HTERT RPE-1 (cell line): ENCODE measurements around the gene CC2D2B.
"Not testable (repeated sequence)": the region's sequence is repeated elsewhere in the genome, so short reads cannot be mapped to it uniquely, and the experiment has no call there.

Experiments
- in situ Hi-C: fragments of 300-500 bp; cut with MboI; formaldehyde crosslinking; loops from 4 replicates; pipeline ENCODE4 v1.14.3; 2020; ENCODE audit warnings: low sequenced_read_pairs

Gene CC2D2B

GRCh38 chr10:96017191-96017687, 109.5 kb downstream of the CC2D2B start:
- in situ Hi-C loops: no loop called here

DNA sequence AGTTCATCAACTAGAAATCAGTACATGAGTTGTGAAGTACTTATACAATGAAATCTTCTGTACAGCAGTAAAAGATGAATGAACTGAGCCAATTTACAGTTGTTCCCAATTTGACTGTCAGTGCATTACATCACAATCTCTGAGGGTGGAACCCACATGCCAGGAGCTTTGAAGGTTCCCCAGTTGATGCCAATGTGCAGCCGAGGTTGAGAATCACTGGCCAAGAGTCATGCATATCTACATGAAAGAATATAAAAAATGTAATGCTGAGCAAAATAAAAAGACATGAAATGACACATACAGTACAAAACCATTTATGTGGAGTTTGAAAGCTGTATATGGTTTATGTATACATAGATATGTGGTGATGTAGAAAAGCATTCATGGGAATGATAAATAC, 113.6 kb downstream of the CC2D2B start:
- in situ Hi-C loops: no loop called here

DNA sequence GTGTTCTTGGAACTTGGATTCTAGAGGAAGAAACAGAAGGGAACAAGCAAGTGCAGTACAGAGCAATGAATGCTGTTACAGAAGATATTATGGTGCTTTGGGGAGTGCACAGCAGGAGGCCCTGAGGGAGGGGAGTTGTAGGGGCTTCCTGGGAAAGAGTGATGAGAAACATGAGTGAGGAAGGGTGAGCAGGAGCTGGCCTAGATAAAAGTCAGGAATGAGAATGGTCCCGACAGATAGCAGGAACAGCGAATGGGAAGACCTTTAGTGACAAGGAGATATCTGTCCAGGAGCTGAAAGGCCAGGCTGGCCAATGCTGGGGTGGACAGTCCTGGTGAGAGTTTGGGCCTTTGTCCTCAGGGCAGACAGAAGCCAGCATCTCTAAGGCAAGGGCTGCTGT, 115.0 kb downstream of the CC2D2B start:
- in situ Hi-C loops: no loop called here

GRCh38 chr10:96023168-96023567, 115.4 kb downstream of the CC2D2B start:
- in situ Hi-C loops: no loop called here

DNA sequence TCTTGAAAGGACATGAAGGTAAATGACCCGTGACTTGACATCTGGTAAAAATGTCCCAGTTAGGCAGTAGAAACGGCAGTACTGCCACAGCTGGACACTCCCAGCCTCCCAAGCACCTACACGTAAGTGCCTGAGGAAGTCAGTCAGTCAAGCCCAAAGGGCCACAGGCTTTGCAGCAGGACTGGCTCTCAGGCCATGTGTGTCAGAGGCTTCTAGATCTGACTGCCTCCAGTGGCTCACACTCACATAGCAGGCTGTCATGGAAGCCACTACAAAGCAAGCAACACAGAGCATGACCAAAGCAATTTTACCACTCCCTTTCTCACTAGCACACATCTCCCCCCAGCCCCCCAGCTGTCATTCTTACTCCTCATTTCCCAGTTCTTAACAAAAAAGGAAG, 117.8 kb downstream of the CC2D2B start:
- in situ Hi-C loops: no loop called here

GRCh38 chr10:96034625-96035024, 126.8 kb downstream of the CC2D2B start:
- in situ Hi-C loops: no loop called here

GRCh38 chr10:96038476-96039387, 131.0 kb downstream of the CC2D2B start:
- in situ Hi-C loops: no loop called here

- in situ Hi-C loops: no loop called here
These were observed 133.4 kb downstream of the CC2D2B start for GRCh38 chr10:96041146-96041545.

DNA sequence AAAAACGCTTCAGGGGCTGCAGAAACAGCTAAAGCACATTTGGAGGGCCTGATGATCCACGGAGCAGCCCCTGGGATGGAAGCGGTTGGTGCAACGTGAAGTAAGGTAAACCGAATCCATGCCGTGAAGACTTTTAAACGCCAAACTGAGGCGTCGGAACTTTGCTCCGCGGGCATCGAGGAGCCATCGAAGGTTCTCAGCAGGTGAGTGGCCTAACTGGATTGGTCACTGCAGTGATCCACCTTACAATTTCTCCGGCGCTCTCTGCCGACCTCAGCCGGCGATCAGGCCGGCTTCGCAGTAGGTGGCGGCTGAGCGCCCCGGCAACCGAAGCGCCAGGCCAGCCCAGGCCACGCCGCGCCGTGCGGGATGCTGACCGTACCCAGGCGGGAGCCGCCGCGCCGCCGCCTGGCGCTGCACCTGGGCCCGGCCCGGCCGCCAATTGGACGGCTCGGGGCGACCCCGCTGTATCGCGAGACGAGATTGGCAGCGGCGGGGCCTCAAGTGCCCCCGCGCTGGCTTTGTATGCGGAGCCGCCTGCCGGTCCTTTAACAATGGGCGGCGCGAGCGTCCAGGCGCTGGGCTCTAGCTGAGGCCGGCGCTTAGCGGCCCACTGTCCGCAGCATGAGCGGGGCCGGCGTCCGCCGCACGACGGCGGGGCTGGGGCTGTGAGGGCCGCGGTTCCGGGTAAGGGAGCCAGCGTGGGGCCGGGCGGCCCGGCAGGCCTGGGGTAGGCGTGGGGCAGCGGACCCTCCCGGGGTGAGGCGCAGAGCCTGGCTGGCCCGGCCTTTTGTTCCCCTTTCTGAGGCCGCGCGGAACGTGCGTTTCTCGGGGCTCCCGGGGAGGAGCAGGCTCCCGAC, 135.5 kb downstream of the CC2D2B start, which contains the start of gene CCNJ:
Gene CCNJ (plus strand): TSS at position 551 of the 860 bp plus-strand sequence. CDS start 811 bp downstream, outside the sequence.
- in situ Hi-C loops: no loop called here

DNA sequence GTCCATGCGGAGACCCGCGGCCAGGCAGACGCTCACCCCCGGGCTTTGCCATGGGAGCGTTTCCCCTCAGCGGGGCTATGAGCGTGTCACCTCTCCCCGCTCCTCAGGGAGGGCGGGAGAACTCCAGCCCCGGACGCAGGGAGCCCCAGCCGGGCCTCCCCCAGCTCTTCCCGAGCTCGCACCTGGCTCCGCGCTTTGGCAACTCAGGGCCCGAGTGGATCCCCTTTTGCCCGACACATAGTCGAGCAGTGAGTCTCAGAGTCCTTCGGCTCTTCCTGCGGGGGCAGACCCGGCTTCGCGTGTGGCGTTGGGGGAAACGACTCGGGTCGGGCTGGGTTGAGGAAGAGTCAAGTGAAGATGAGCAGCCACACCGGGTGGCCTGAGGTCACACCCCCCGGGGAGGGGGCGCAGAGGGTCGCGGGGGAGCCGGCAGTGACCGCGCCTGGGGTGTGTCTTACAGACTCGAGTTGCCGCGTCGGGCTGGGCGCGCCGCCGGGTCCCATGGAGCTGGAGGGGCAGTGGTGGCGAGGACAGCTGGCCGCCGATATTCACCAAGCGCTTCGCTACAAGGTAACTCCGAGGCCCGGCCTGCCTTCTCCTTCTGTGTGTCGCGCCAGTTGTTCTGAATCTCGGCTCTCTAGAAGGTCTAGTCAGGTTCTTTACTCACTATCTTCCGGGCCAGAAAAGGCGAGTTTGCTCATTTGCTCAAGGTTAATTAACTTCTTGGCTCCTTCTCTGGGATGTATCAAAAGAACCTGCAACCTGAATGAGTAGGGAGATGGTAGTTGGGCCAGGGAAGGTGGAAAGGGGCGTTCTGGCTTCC, 136.3 kb downstream of the CC2D2B start:
- in situ Hi-C loops: no loop called here

GRCh38 chr10:96044736-96045135, 137.0 kb downstream of the CC2D2B start:
- in situ Hi-C loops: no loop called here

DNA sequence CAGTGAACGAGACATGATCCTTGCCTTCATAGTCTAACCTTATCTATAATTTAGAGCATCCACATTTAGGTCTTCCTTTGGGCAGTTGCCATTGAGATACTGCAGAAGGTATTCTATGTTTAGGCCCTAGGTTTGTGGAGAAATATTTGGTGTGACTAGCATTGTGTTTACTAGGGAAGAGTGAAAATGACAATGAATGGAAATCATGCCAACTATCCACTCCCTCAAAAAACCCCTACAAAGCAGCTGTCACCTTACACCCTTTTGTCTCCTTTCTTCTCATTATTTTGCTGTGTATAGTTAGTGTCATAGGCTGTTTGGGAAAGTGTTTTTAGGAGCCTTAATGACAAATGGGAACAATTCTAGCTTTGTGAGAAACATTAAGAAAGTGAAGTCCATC, 138.8 kb downstream of the CC2D2B start:
- in situ Hi-C loops: no loop called here

DNA sequence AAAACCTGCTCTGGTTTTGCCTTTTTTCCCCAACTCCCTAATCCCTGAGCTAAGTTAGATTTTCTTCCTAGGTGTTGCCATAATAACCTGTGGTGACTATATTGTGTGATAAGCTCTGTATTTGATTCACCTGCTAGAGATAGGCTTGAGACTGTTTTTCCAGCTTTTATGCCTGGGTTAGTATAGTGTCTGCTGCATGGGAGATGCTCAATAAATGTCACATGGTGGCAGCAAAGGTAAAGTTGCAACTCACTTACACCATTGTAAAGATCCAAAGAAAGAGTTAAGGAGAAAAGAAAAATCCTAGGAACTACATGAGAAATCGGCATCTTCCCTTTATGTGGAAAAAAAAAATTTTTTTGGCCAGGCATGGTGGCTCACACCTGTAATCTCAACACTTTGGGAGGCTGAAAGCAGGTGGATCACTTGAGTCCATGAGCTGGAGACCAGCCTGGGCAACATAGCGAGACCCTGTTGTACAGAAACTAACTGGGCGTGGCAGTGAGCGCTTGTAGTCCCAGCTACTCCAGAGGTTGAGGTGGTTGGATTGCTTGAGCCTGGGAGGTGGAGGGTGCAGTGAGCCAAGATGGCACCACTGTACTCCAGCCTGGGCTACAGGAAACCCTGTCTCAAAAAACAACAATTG, 139.4 kb downstream of the CC2D2B start:
- in situ Hi-C loops: no loop called here

- in situ Hi-C loops: not testable (repeated sequence)
These were observed 140.2 kb downstream of the CC2D2B start for GRCh38 chr10:96047925-96048324.

GRCh38 chr10:96049340-96049739, 141.6 kb downstream of the CC2D2B start:
- in situ Hi-C loops: no loop called here

- in situ Hi-C loops: no loop called here
These were observed 146.2 kb downstream of the CC2D2B start for GRCh38 chr10:96053985-96054384.

DNA sequence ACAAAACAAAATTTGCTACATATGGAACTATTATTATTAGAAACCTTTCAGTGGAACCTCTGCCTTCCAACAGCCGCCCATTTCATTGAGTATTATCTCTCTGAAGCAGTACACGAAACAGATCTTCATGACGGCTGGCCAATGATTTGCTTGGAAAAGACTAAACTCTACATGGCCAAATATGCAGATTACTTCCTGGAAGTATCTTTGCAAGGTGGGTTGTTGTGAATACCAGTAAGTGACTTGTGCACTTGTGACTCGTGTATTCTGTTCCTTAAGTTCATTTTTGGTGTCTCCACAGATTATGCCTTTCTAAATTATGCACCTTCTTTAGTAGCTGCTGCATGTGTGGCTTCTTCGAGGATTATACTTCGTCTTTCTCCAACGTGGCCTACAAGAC, 149.0 kb downstream of the CC2D2B start:
- in situ Hi-C loops: no loop called here

GRCh38 chr10:96061232-96061631, 153.5 kb downstream of the CC2D2B start:
- in situ Hi-C loops: no loop called here

GRCh38 chr10:96072674-96073073, 164.9 kb downstream of the CC2D2B start:
- in situ Hi-C loops: no loop called here

DNA sequence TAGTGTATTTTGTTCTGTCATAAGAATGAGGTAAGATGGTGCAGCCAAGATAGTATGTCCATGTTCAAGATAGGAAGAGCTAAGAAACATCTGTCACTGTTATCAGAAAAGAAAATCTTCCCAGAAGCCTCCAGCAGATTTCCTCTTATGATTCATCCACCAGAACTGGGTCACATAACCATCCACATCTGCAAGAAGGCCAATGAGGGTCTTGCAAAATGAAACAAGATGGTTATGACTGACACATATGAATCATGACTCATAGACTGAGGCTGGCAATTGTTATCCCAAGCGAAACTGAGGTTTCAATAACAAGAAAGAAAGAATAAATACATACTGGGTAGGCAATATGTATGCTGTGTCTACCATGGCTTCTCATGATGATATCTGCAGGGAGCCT, 165.9 kb downstream of the CC2D2B start:
- in situ Hi-C loops: no loop called here
